Prostate gland (tissue), 2 donors: ENCODE measurements around the gene CCR5. TPM values are rescaled to one million over a fixed set of nuclear protein-coding genes. Genes with fewer than 3 reads are reported as not detected.

ENCODE experiments used
- DNase-seq: peaks from one replicate; pipeline ENCODE4 v3.0.0-alpha.2; 2019; ENCODE audit warnings: low spot score
- H3K27ac ChIP-seq, 2 donors: fragments of 200-600 bp; sonication (generic); 2 replicates each; pipeline ENCODE4 v1.5.1; 2017 to 2019
- H3K27me3 ChIP-seq: fragments of 200-600 bp; sonication (generic); replicated peaks from 2 replicates; pipeline ENCODE4 v1.5.1; 2019; ENCODE audit not compliant: insufficient read depth
- H3K36me3 ChIP-seq, 2 donors: fragments of 200-600 bp; sonication (generic); 1 replicate in 1 of 2; 2 replicates in 1 of 2; pipeline versions ENCODE4 v1.5.1 to v1.8.1; 2017 to 2019
- H3K4me1 ChIP-seq: fragments of 200-600 bp; sonication (generic); replicated peaks from 2 replicates; pipeline ENCODE4 v1.5.1; 2019
- H3K4me3 ChIP-seq, 2 donors: fragments of 200-600 bp; sonication (generic); 2 replicates each; pipeline ENCODE4 v1.5.1; 2017 to 2019
- H3K9me3 ChIP-seq: fragments of 200-600 bp; sonication (generic); 2 replicates; pipeline ENCODE4 v1.5.1; 2017
- POLR2A ChIP-seq: fragments of 450-650 bp; IDR thresholded peaks from one replicate; pipeline ENCODE4 v1.6.1; 2016; ENCODE audit warnings: antibody characterized with exemption, mild to moderate bottlenecking
- POLR2AphosphoS5 ChIP-seq: sonication (generic); formaldehyde crosslinking; IDR thresholded peaks from one replicate; pipeline ENCODE4 v1.6.1; 2017; ENCODE audit warnings: antibody characterized with exemption
- WGBS: methylation state at CpG from one replicate; pipeline ENCODE4 v1.1.5; 2018; 5-methylcytosine and 5-hydroxymethylcytosine counted together
- intact Hi-C: fragments of 100-400 bp; cut with DNase I; formaldehyde crosslinking; loops from one replicate; pipeline ENCODE4 v1.14.2; 2022
- total RNA-seq, 2 donors: library from RNA; depleted of rRNA; stranded (reverse); fragments of >200 nt; gene quantifications; one replicate each; pipeline ENCODE4 v1.1.0, GENCODE V29; 2016
- TF ChIP-seq, protein P1 (sequence below), 4 experiments: fragments of 200-600 bp in 2 of 4; fragments of 450-650 bp in 2 of 4; sonication (generic) in 2 of 4; IDR thresholded peaks; 1 replicate in 3 of 4; 2 replicates in 1 of 4; pipeline ENCODE4 v1.5.1; 2016 to 2019; ENCODE audit warnings: antibody characterized with exemption in 4 of 4, mild to moderate bottlenecking in 2 of 4, moderate library complexity in 2 of 4

CCR5 gene
- total RNA-seq, 2 donors from 2014 or later: 0.55 to 0.68 TPM

DNA sequence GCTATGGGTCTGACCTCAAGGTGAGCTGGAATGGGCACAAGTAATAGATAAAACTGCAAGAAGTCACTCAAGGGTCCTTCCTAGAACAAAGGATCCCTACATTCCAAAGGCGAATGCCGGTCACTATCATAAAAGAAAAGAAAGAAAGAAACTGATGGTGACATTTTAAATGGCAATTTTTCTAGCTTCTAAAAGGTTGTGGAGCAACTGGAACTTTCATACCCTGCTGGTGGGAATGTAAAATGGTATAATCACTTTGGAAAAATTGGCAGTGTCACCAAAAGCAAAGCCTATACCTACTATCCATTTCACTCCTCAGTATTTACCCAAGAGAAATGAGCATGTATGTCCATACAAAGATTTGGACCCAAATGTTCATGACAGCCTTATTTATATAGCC is 40.5 kb downstream of the CCR5 start:
- TF ChIP-seq, protein P1, sequence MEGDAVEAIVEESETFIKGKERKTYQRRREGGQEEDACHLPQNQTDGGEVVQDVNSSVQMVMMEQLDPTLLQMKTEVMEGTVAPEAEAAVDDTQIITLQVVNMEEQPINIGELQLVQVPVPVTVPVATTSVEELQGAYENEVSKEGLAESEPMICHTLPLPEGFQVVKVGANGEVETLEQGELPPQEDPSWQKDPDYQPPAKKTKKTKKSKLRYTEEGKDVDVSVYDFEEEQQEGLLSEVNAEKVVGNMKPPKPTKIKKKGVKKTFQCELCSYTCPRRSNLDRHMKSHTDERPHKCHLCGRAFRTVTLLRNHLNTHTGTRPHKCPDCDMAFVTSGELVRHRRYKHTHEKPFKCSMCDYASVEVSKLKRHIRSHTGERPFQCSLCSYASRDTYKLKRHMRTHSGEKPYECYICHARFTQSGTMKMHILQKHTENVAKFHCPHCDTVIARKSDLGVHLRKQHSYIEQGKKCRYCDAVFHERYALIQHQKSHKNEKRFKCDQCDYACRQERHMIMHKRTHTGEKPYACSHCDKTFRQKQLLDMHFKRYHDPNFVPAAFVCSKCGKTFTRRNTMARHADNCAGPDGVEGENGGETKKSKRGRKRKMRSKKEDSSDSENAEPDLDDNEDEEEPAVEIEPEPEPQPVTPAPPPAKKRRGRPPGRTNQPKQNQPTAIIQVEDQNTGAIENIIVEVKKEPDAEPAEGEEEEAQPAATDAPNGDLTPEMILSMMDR (IDR thresholded peaks at IDR 0.05): no peak
- TF ChIP-seq POLR2A: no peak
- no peak for TF ChIP-seq POLR2AphosphoS5
- no peak for DNase-seq
- intact Hi-C loops: no loop called here
- Histone ChIP-seq H3K4me3 (no peak overlapping the region), H3K27me3 (no peaks in the 10 kb centered on the region), H3K36me3 (no peaks in the 10 kb centered on the region), H3K27ac (no peak overlapping the region), H3K4me1 (no peaks in the 10 kb centered on the region), H3K9me3 (no peaks in the 10 kb centered on the region)
- WGBS: 72% methylated on average over 2 of the region's 2 CpGs

DNA sequence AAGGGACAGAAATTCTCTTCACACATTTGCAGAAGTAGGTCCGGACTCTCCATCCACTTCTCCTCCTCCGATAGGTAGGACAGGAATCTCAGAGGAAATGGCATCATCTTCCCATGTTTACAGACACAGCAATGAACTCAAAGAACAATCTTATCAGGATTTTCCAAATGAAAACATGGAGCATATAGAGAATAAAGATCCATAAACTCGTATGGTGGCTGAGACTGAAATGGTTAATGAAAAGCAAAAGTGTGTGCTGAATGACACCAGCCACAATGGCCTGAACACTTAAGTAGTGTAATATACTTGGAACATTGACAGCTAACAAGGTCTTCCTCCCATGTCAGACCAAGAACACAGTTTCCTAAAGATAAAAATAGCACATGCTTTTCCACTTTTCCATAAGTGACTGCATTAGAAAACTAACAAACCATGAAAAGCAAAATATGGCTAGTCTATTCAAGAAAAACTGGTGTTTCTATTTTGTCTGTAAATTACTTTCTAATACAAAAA is 42.1 kb downstream of the CCR5 start:
- H3K9me3 ChIP-seq: no peaks in the 10 kb centered on the region
- no peak overlapping the region for H3K4me3 ChIP-seq
- intact Hi-C loops: no loop called here
- H3K4me1 ChIP-seq: no peaks in the 10 kb centered on the region
- H3K27me3 ChIP-seq: no peaks in the 10 kb centered on the region
- 66% methylated on average over 3 of the region's 3 CpGs for WGBS
- H3K36me3 ChIP-seq: no peaks in the 10 kb centered on the region
- H3K27ac ChIP-seq: no peak overlapping the region
- TF ChIP-seq, protein P1 (IDR thresholded peaks at IDR 0.05): no peak
- no peak for TF ChIP-seq POLR2AphosphoS5
- no peak for DNase-seq

DNA sequence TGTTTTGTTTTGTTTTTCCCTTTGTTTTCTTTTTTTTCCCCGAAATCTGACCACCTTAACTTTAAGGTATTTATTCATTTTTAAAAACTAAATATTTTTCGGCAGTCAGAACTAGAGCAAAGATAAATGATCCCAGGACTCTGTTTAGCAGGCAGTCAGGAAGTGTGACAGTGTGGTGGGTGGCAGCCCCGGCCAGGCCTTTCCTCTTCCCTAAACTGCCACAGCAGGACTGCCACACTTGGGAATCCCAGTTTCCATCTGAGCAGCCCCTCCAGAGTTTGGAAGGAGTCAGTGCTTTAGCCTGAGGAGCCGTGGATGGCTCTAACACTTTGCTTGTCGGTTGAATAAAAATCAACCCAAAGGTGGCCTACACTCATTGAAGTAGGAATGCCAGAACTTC is 43.2 kb downstream of the CCR5 start:
- intact Hi-C loops: no loop called here
- Histone ChIP-seq H3K4me1 (no peaks in the 10 kb centered on the region), H3K27ac (no peak overlapping the region), H3K9me3 (no peaks in the 10 kb centered on the region), H3K4me3 (no peak overlapping the region), H3K27me3 (no peaks in the 10 kb centered on the region), H3K36me3 (no peaks in the 10 kb centered on the region)
- TF ChIP-seq, protein P1 (IDR thresholded peaks at IDR 0.05): no peak
- no peak for TF ChIP-seq POLR2AphosphoS5
- TF ChIP-seq POLR2A: no peak
- WGBS: 89% methylated on average over 5 of the region's 5 CpGs
- DNase-seq: no peak

DNA sequence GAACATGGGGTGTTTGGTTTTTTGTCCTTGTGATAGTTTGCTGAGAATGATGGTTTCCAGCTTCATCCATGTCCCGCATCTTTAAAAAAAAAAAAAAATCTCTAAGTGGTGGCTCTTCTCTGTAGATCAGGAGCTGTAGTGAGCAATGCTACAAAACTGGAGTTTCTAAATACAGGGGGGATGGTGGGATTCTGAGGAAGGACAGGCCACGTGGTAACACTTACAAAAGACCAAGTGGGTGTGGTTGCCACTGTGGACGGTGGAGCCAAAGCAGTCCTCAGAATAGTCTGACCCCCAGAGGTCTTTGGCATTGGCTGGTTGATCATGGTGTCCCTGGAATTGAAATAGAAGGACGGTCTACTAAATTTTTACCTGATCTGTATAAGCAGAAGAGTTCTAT is 44.0 kb downstream of the CCR5 start:
- WGBS: 79% methylated on average over 4 of the region's 4 CpGs
- Histone ChIP-seq H3K4me1 (no peaks in the 10 kb centered on the region), H3K27ac (no peak overlapping the region), H3K9me3 (no peaks in the 10 kb centered on the region), H3K36me3 (no peaks in the 10 kb centered on the region), H3K27me3 (no peaks in the 10 kb centered on the region), H3K4me3 (no peak overlapping the region)
- TF ChIP-seq, protein P1 (IDR thresholded peaks at IDR 0.05): no peak
- no peak for TF ChIP-seq POLR2AphosphoS5
- no peak for TF ChIP-seq POLR2A
- intact Hi-C loops: no loop called here
- no peak for DNase-seq

DNA sequence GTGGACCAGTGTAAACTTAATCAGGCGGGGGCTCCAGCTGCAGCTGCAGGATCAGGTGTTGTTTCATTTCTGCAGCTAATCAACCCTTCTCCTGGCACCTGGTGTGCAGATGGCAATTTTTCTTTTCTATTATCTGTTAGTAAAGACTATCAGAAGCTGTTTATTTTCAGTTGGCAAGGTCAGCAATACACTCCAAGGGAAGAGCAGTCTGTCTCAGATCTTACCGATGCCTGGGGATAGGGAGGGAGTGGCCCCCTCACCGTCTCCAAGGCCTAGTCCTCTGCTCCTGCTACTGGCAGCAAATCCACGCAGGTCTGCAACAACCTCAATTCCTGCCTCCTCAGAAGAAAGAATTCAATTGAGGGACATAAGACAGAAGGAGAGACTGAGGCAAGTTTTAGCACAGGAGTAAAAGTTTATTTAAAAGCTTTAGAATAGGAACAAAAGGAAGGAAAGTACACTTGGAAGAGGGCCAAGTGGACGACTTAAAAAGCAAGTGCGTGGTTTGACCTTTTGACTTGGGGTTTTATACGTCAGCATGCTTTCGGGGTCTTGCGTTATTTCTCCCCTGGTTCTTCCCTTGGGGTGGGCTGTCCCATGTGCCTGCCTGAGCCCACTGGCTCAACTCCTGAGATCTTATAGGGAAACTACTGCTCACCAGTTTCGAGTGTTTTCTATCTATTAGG is 45.5 kb downstream of the CCR5 start:
- Histone ChIP-seq H3K4me3 (no peak overlapping the region), H3K27ac (no peak overlapping the region), H3K4me1 (no peaks in the 10 kb centered on the region), H3K36me3 (no peaks in the 10 kb centered on the region), H3K27me3 (no peaks in the 10 kb centered on the region), H3K9me3 (no peaks in the 10 kb centered on the region)
- DNase-seq: no peak
- TF ChIP-seq POLR2A (no peak), POLR2AphosphoS5 (no peak)
- TF ChIP-seq, protein P1 (IDR thresholded peaks at IDR 0.05): no peak
- 36% methylated on average over 10 of the region's 10 CpGs for WGBS
- intact Hi-C loops: no loop called here
